Breast epithelium (tissue), 4 donors: ENCODE data around the gene ACR. TPM values are rescaled to one million over a fixed set of nuclear protein-coding genes. Genes with fewer than 3 reads are reported as not detected.

Experiments
- DNase-seq, 2 donors: peaks; one replicate each; pipeline ENCODE4 v3.0.0-alpha.2; 2019; ENCODE audit warnings: low spot score in 2 of 2
- H3K27ac ChIP-seq, 2 donors: fragments of 200-600 bp; sonication (generic) in 1 of 2; one replicate each; pipeline ENCODE4 v1.5.1; 2016 to 2019; ENCODE audit warnings: mild to moderate bottlenecking in 1 of 2
- H3K27me3 ChIP-seq, 2 donors: fragments of 200-600 bp; sonication (generic) in 1 of 2; one replicate each; pipeline versions ENCODE4 v1.5.1 to v1.6.0; 2017 to 2019; ENCODE audit warnings: control low read depth in 1 of 2, mild to moderate bottlenecking in 1 of 2
- H3K36me3 ChIP-seq: fragments of 200-600 bp; one replicate; pipeline ENCODE4 v1.5.1; 2019
- H3K4me1 ChIP-seq, 2 donors: fragments of 200-600 bp; sonication (generic); one replicate each; pipeline ENCODE4 v1.5.1; 2016 to 2019; ENCODE audit warnings: control low read depth in 1 of 2
- H3K4me3 ChIP-seq, 3 donors: fragments of 200-600 bp; sonication (generic); 1 replicate in 2 of 3; 2 replicates in 1 of 3; pipeline ENCODE4 v1.5.1; 2016 to 2019; ENCODE audit warnings: mild to moderate bottlenecking in 3 of 3, moderate library complexity in 2 of 3
- H3K9me3 ChIP-seq, 2 donors: fragments of 200-600 bp; sonication (generic) in 1 of 2; one replicate each; pipeline ENCODE4 v1.5.1; 2016 to 2019; ENCODE audit warnings: control low read depth in 1 of 2
- CTCF ChIP-seq, 3 donors: fragments of 450-650 bp; IDR thresholded peaks; one replicate each; pipeline ENCODE4 v1.5.1; 2016 to 2017; ENCODE audit warnings: antibody characterized with exemption in 3 of 3, mild to moderate bottlenecking in 3 of 3, moderate library complexity in 3 of 3
- POLR2A ChIP-seq: fragments of 450-650 bp; IDR thresholded peaks from one replicate; pipeline ENCODE4 v1.6.1; 2016; ENCODE audit warnings: antibody characterized with exemption, mild to moderate bottlenecking, moderate library complexity
- POLR2AphosphoS5 ChIP-seq, 3 donors: sonication (generic); formaldehyde crosslinking; IDR thresholded peaks; one replicate each; pipeline ENCODE4 v1.6.1; 2017; ENCODE audit warnings: antibody characterized with exemption in 3 of 3
- intact Hi-C: fragments of 100-400 bp; cut with DNase I; formaldehyde crosslinking; loops from one replicate; pipeline ENCODE4 v1.15.1; 2023; ENCODE audit warnings: low total_unique reads
- total RNA-seq, 3 donors: library from RNA; depleted of rRNA; stranded (reverse); fragments of >200 nt; gene quantifications; one replicate each; pipeline ENCODE4 v1.1.0, GENCODE V29; 2016

The ACR gene
- total RNA-seq, 3 donors from 2014 or later: 0.44 to 0.80 TPM; not detected in 1

GRCh38 chr22:50717709-50718351 lies 20.2 kb upstream of the ACR start:
- Histone ChIP-seq H3K27me3 (peaks cover 0 to 23% of the 10 kb centered on the region in 2 donors), H3K27ac (no peak overlapping the region), H3K4me1 (peaks cover 0 to 4% of the 10 kb centered on the region in 2 donors), H3K36me3 (no peaks in the 10 kb centered on the region), H3K9me3 (no peaks in the 10 kb centered on the region), H3K4me3 (no peak overlapping the region)
- intact Hi-C loops: no loop called here
- DNase-seq: no peak
- no peak for TF ChIP-seq POLR2AphosphoS5 (IDR thresholded peaks at IDR 0.05)
- TF ChIP-seq POLR2A: no peak
- no peak for TF ChIP-seq CTCF (IDR thresholded peaks at IDR 0.05)

GRCh38 chr22:50718352-50718709 lies 19.7 kb upstream of the ACR start:
- DNase-seq: no peak
- intact Hi-C loops: no loop called here
- H3K27me3 ChIP-seq: peaks cover 0 to 23% of the 10 kb centered on the region in 2 donors
- H3K4me1 ChIP-seq: peaks cover 0 to under 1% of the 10 kb centered on the region in 2 donors
- no peak overlapping the region for H3K27ac ChIP-seq
- H3K9me3 ChIP-seq: no peaks in the 10 kb centered on the region
- no peaks in the 10 kb centered on the region for H3K36me3 ChIP-seq
- H3K4me3 ChIP-seq: no peak overlapping the region
- TF ChIP-seq POLR2A (no peak), CTCF (IDR thresholded peaks at IDR 0.05) (no peak), POLR2AphosphoS5 (IDR thresholded peaks at IDR 0.05) (no peak)

- Histone ChIP-seq H3K27me3 (peaks cover 0 to 23% of the 10 kb centered on the region in 2 donors), H3K4me3 (peak overlapping the region in 2 of 3 donors; percentile 21 to 57), H3K27ac (no peak overlapping the region), H3K4me1 (no peaks in the 10 kb centered on the region), H3K36me3 (no peaks in the 10 kb centered on the region), H3K9me3 (no peaks in the 10 kb centered on the region)
- intact Hi-C loops: no loop called here
- TF ChIP-seq POLR2AphosphoS5 (IDR thresholded peaks at IDR 0.05) (no peak), CTCF (IDR thresholded peaks at IDR 0.05) (no peak), POLR2A (no peak)
- no peak for DNase-seq
These were observed 18.1 kb upstream of the ACR start for GRCh38 chr22:50719814-50720300.

GRCh38 chr22:50720301-50721256 lies 17.4 kb upstream of the ACR start:
- Histone ChIP-seq H3K4me3 (peak overlapping the region in 2 of 3 donors; percentile 21 to 57), H3K27me3 (peaks cover 0 to 23% of the 10 kb centered on the region in 2 donors), H3K27ac (no peak overlapping the region), H3K36me3 (no peaks in the 10 kb centered on the region), H3K4me1 (no peaks in the 10 kb centered on the region), H3K9me3 (no peaks in the 10 kb centered on the region)
- intact Hi-C loops: no loop called here
- DNase-seq: no peak
- no peak for TF ChIP-seq POLR2AphosphoS5 (IDR thresholded peaks at IDR 0.05)
- no peak for TF ChIP-seq POLR2A
- TF ChIP-seq CTCF (IDR thresholded peaks at IDR 0.05): no peak
